Fibroblast of lung (primary cell): ENCODE results near the gene AVPR1B. TPM values are rescaled to one million over a fixed set of nuclear protein-coding genes. Genes with fewer than 3 reads are reported as not detected.

Experiments used
- DNase-seq, 2 donors: peaks; one replicate each; pipeline versions ENCODE4 v3.0.0 to v3.0.0-alpha.2; 2010; ENCODE audit warnings: low read depth in 2 of 2
- H2AFZ ChIP-seq: 2 replicates; pipeline ENCODE4 v1.5.1; 2012; ENCODE audit warnings: low read length, control low read depth, inconsistent platforms
- H3K27ac ChIP-seq: 2 replicates; pipeline ENCODE4 v1.5.1; 2011; ENCODE audit warnings: low read length, control low read depth; ENCODE audit not compliant: insufficient read depth
- H3K27me3 ChIP-seq: 2 replicates; pipeline ENCODE4 v1.5.1; 2011; ENCODE audit warnings: mild to moderate bottlenecking, low read length; ENCODE audit not compliant: control insufficient read depth, insufficient read depth
- H3K36me3 ChIP-seq: 2 replicates; pipeline ENCODE4 v1.5.1; 2011; ENCODE audit warnings: low read length; ENCODE audit not compliant: control insufficient read depth, insufficient read depth
- H3K4me1 ChIP-seq: 2 replicates; pipeline ENCODE4 v1.5.1; 2011; ENCODE audit warnings: low read length; ENCODE audit not compliant: control insufficient read depth, insufficient read depth; ENCODE audit errors: extremely low read depth
- H3K4me2 ChIP-seq: 2 replicates; pipeline ENCODE4 v1.5.1; 2011; ENCODE audit warnings: low read length, control low read depth; ENCODE audit not compliant: insufficient read depth; ENCODE audit errors: extremely low read depth
- H3K4me3 ChIP-seq, 4 experiments: fragments of 200-600 bp in 1 of 4; sonication (generic) in 1 of 4; replicated peaks in 1 of 4; 2 replicates each; pipeline ENCODE4 v1.5.1; 2011 to 2016; ENCODE audit warnings: low read length in 4 of 4, low read depth in 3 of 4, mild to moderate bottlenecking in 3 of 4, control low read depth in 2 of 4, inconsistent platforms in 1 of 4, mixed read lengths in 1 of 4; ENCODE audit not compliant: insufficient read depth in 1 of 4; ENCODE audit errors: control extremely low read depth in 1 of 4
- H3K79me2 ChIP-seq: 2 replicates; pipeline ENCODE4 v1.5.1; 2012; ENCODE audit warnings: mild to moderate bottlenecking, low read length, inconsistent platforms; ENCODE audit not compliant: control insufficient read depth, insufficient read depth
- H3K9ac ChIP-seq: 2 replicates; pipeline ENCODE4 v1.5.1; 2011; ENCODE audit warnings: mild to moderate bottlenecking, low read length, control low read depth; ENCODE audit not compliant: insufficient read depth
- H3K9me3 ChIP-seq: 2 replicates; pipeline ENCODE4 v1.5.1; 2012; ENCODE audit warnings: low read depth, low read length; ENCODE audit not compliant: control insufficient read depth, insufficient read depth
- H4K20me1 ChIP-seq: 2 replicates; pipeline ENCODE4 v1.5.1; 2011; ENCODE audit warnings: low read length; ENCODE audit not compliant: control insufficient read depth, insufficient read depth; ENCODE audit errors: extremely low read depth
- CTCF ChIP-seq, 2 donors: IDR thresholded peaks in 1 of 2; conservative IDR thresholded peaks in 1 of 2; 1 replicate in 1 of 2; 2 replicates in 1 of 2; pipeline ENCODE4 v1.5.1; 2011 to 2012; ENCODE audit warnings: low read length in 2 of 2, control low read depth in 1 of 2, inconsistent platforms in 1 of 2, low read depth in 1 of 2, mild to moderate bottlenecking in 1 of 2
- EZH2 ChIP-seq: IDR thresholded peaks from 2 replicates; pipeline ENCODE4 v1.5.1; 2012; ENCODE audit warnings: low read length, control low read depth, mild to moderate bottlenecking; ENCODE audit errors: missing control alignments
- polyA plus RNA-seq, 2 donors: library from polyadenylated mRNA; depleted of rRNA in 1 of 2; stranded (reverse) in 1 of 2; unstranded in 1 of 2; fragments of >200 nt; gene quantifications; 2 replicates each; pipeline ENCODE4 v1.2.1, GENCODE V29; 2011 to 2012; ENCODE audit warnings: missing spikeins in 1 of 2
- total RNA-seq: library from RNA; depleted of rRNA; stranded (reverse); fragments of >200 nt; gene quantifications from 2 replicates; pipeline ENCODE4 v1.2.1, GENCODE V29; 2014

Gene AVPR1B
- total and polyA plus RNA-seq, 2 donors (not counting 1 experiment from before 2014, with no cell fraction given): not detected

DNA sequence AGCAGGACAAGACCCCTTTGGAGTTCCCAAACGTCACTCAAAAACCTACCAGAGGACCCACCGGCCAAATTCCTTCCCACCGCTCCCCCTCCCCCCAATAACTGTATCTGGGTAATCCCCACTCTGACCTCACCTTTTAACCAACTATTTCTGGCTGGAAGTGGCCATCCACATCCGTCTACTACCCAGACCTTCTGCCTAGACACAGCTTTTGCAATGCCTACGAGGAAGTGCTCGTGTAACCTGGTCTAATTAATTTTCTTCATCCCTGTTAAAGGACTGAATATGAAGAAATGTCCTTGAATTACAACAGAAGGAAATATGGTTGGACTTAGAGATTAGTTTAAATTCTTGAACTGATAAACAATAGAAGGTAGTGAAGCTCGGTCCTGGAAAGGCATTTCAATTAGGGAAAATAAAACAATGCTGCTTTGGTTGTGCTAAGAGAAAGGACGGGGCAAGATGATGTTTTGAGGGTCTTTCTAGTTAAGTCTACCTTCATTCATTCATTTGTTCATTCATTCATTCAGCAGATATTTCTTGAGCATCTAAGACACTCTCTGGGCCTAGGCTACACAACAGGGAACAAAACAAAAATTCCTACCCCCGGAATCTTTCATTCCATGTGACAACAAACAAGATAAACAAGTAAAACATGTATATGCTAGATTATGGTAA is 18.8 kb downstream of the AVPR1B start:
- H3K27me3 ChIP-seq: peaks cover 31% of the 10 kb centered on the region
- no peak overlapping the region for H3K9ac ChIP-seq
- no peak for TF ChIP-seq EZH2
- no peak for TF ChIP-seq CTCF (conservative IDR thresholded peaks at IDR 0.05 in 1 of 2, IDR thresholded peaks at IDR 0.05 in 1 of 2; ENCODE audit: low read depth in 1 of 2, low read length in 2 of 2)
- no peak overlapping the region for H3K27ac ChIP-seq
- H3K79me2 ChIP-seq: no peaks in the 10 kb centered on the region
- H4K20me1 ChIP-seq: no peaks in the 10 kb centered on the region
- H3K4me3 ChIP-seq: no peak overlapping the region
- H3K36me3 ChIP-seq: no peaks in the 10 kb centered on the region
- H3K4me2 ChIP-seq: no peak overlapping the region
- H3K9me3 ChIP-seq: no peaks in the 10 kb centered on the region
- DNase-seq: no peak
- H2AFZ ChIP-seq: no peak overlapping the region
- no peaks in the 10 kb centered on the region for H3K4me1 ChIP-seq

GRCh38 chr1:206097381-206097780 is 19.8 kb downstream of the AVPR1B start:
- no peaks in the 10 kb centered on the region for H3K36me3 ChIP-seq

DNA sequence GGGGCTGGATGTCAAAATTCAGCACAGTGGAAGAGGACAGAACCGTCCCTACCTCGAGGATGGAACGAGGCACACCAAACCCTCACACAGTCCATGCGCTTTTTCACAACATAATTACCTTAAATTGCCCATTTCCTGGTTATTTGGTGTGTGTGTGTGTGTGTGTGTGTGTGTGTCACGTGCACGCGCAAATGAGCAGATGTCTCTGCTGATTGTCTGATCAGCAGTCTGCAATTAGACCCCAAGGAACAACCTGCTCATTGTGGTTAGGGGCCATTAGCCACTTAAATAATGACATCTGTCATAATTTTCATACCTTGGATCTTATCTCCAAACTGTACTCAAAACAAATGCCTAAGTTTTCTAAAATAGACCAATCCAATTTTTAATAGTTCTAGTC is 23.2 kb downstream of the AVPR1B start:
- DNase-seq: no peak
- H3K27ac ChIP-seq: no peak overlapping the region
- peaks cover 16% of the 10 kb centered on the region for H3K27me3 ChIP-seq
- H3K9ac ChIP-seq: no peak overlapping the region
- no peaks in the 10 kb centered on the region for H3K36me3 ChIP-seq
- H3K4me2 ChIP-seq: no peak overlapping the region
- no peaks in the 10 kb centered on the region for H3K79me2 ChIP-seq
- no peaks in the 10 kb centered on the region for H3K9me3 ChIP-seq
- no peaks in the 10 kb centered on the region for H4K20me1 ChIP-seq
- H3K4me3 ChIP-seq: no peak overlapping the region
- H2AFZ ChIP-seq: no peak overlapping the region
- H3K4me1 ChIP-seq: no peaks in the 10 kb centered on the region
- TF ChIP-seq EZH2 (no peak), CTCF (conservative IDR thresholded peaks at IDR 0.05 in 1 of 2, IDR thresholded peaks at IDR 0.05 in 1 of 2; ENCODE audit: low read depth in 1 of 2, low read length in 2 of 2) (no peak)

More at GRCh38 chr1:206097381-206097780, 19.8 kb downstream of the AVPR1B start:
- Histone ChIP-seq H4K20me1 (no peaks in the 10 kb centered on the region), H3K4me3 (no peak overlapping the region), H3K9me3 (no peaks in the 10 kb centered on the region), H2AFZ (no peak overlapping the region), H3K79me2 (no peaks in the 10 kb centered on the region), H3K4me2 (no peak overlapping the region), H3K27me3 (peaks cover 34% of the 10 kb centered on the region), H3K4me1 (no peaks in the 10 kb centered on the region), H3K27ac (no peak overlapping the region), H3K9ac (no peak overlapping the region)
- TF ChIP-seq CTCF (conservative IDR thresholded peaks at IDR 0.05 in 1 of 2, IDR thresholded peaks at IDR 0.05 in 1 of 2; ENCODE audit: low read depth in 1 of 2, low read length in 2 of 2) (no peak), EZH2 (no peak)
- no peak for DNase-seq
